Muscle layer of colon (tissue), 2 donors: Measurements from ENCODE around the gene DPY30.

Experiments used
- H3K27ac ChIP-seq: one replicate; pipeline ENCODE4 v1.7.0; 2013; ENCODE audit warnings: low read depth, mild to moderate bottlenecking, low read length, moderate library complexity
- H3K27me3 ChIP-seq, 2 donors: one replicate each; pipeline ENCODE4 v1.7.0; 2013; ENCODE audit warnings: low read length in 2 of 2, mild to moderate bottlenecking in 2 of 2; ENCODE audit not compliant: insufficient read depth in 2 of 2, control insufficient read depth in 1 of 2
- H3K36me3 ChIP-seq: one replicate; pipeline ENCODE4 v1.7.0; 2013; ENCODE audit warnings: mild to moderate bottlenecking, low read length; ENCODE audit not compliant: insufficient read depth
- H3K4me1 ChIP-seq: one replicate; pipeline ENCODE4 v1.7.0; 2013; ENCODE audit warnings: mild to moderate bottlenecking, low read length; ENCODE audit not compliant: insufficient read depth
- H3K4me3 ChIP-seq, 2 donors: one replicate each; pipeline ENCODE4 v1.7.0; 2013; ENCODE audit warnings: low read length in 2 of 2, low read depth in 1 of 2, mild to moderate bottlenecking in 1 of 2, moderate library complexity in 1 of 2
- H3K9ac ChIP-seq: one replicate; pipeline ENCODE4 v1.7.0; 2013; ENCODE audit warnings: low read length
- H3K9me3 ChIP-seq: one replicate; pipeline ENCODE4 v1.7.0; 2013; ENCODE audit warnings: mild to moderate bottlenecking, low read length
- donor health status: abdominal sarcoma.
- donor health status: Adenocarcinoma of cecum.

DPY30 gene

GRCh38 chr2:32007121-32007391, 32.5 kb downstream of the DPY30 start:
- H3K9ac ChIP-seq = no peak overlapping the region
- H3K27ac ChIP-seq = no peak overlapping the region
- no peaks in the 10 kb centered on the region for H3K27me3 ChIP-seq
- no peak overlapping the region for H3K4me3 ChIP-seq
- peaks cover 14% of the 10 kb centered on the region for H3K4me1 ChIP-seq
- H3K9me3 ChIP-seq = no peaks in the 10 kb centered on the region
- no peaks in the 10 kb centered on the region for H3K36me3 ChIP-seq

- Histone ChIP-seq H3K9me3 (no peaks in the 10 kb centered on the region), H3K27ac (no peak overlapping the region), H3K4me3 (no peak overlapping the region), H3K9ac (no peak overlapping the region), H3K4me1 (peaks cover 14% of the 10 kb centered on the region), H3K36me3 (no peaks in the 10 kb centered on the region), H3K27me3 (no peaks in the 10 kb centered on the region)
Measured at GRCh38 chr2:32005371-32005976, 34.1 kb downstream of the DPY30 start.

- no peak overlapping the region for H3K9ac ChIP-seq
- no peak overlapping the region for H3K4me3 ChIP-seq
- peaks cover 14% of the 10 kb centered on the region for H3K4me1 ChIP-seq
- H3K36me3 ChIP-seq = no peaks in the 10 kb centered on the region
- no peaks in the 10 kb centered on the region for H3K9me3 ChIP-seq
- H3K27me3 ChIP-seq = no peaks in the 10 kb centered on the region
- H3K27ac ChIP-seq = no peak overlapping the region
Measured at GRCh38 chr2:32003791-32004190, 35.8 kb downstream of the DPY30 start.

GRCh38 chr2:32002406-32002805, 37.2 kb downstream of the DPY30 start:
- no peaks in the 10 kb centered on the region for H3K36me3 ChIP-seq
- no peaks in the 10 kb centered on the region for H3K9me3 ChIP-seq
- no peak overlapping the region for H3K9ac ChIP-seq
- no peak overlapping the region for H3K4me3 ChIP-seq
- H3K27ac ChIP-seq = no peak overlapping the region
- no peaks in the 10 kb centered on the region for H3K27me3 ChIP-seq
- peaks cover 6% of the 10 kb centered on the region for H3K4me1 ChIP-seq

- Histone ChIP-seq H3K9me3 (no peaks in the 10 kb centered on the region), H3K27me3 (no peaks in the 10 kb centered on the region), H3K4me3 (no peak overlapping the region), H3K4me1 (no peaks in the 10 kb centered on the region), H3K36me3 (no peaks in the 10 kb centered on the region), H3K9ac (no peak overlapping the region), H3K27ac (no peak overlapping the region)
Measured at GRCh38 chr2:31999438-31999837, 40.2 kb downstream of the DPY30 start.

GRCh38 chr2:31998731-31999383, 40.7 kb downstream of the DPY30 start:
- Histone ChIP-seq H3K9me3 (no peaks in the 10 kb centered on the region), H3K4me3 (no peak overlapping the region), H3K4me1 (no peaks in the 10 kb centered on the region), H3K27ac (no peak overlapping the region), H3K9ac (no peak overlapping the region), H3K27me3 (no peaks in the 10 kb centered on the region), H3K36me3 (no peaks in the 10 kb centered on the region)

- Histone ChIP-seq H3K4me3 (no peak overlapping the region), H3K4me1 (no peaks in the 10 kb centered on the region), H3K27ac (no peak overlapping the region), H3K9ac (no peak overlapping the region), H3K9me3 (no peaks in the 10 kb centered on the region), H3K27me3 (no peaks in the 10 kb centered on the region), H3K36me3 (no peaks in the 10 kb centered on the region)
Measured at GRCh38 chr2:31997653-31998052, 42.0 kb downstream of the DPY30 start.

GRCh38 chr2:31996571-31997150, 42.9 kb downstream of the DPY30 start:
- no peak overlapping the region for H3K9ac ChIP-seq
- no peaks in the 10 kb centered on the region for H3K9me3 ChIP-seq
- H3K27ac ChIP-seq = no peak overlapping the region
- H3K4me3 ChIP-seq = no peak overlapping the region
- H3K36me3 ChIP-seq = no peaks in the 10 kb centered on the region
- H3K4me1 ChIP-seq = no peaks in the 10 kb centered on the region
- H3K27me3 ChIP-seq = no peaks in the 10 kb centered on the region

- Histone ChIP-seq H3K4me3 (no peak overlapping the region), H3K27ac (no peak overlapping the region), H3K27me3 (no peaks in the 10 kb centered on the region), H3K36me3 (no peaks in the 10 kb centered on the region), H3K9ac (no peak overlapping the region), H3K4me1 (no peaks in the 10 kb centered on the region), H3K9me3 (no peaks in the 10 kb centered on the region)
Measured at GRCh38 chr2:31992934-31993333, 46.7 kb downstream of the DPY30 start.

GRCh38 chr2:31992025-31992579, 47.5 kb downstream of the DPY30 start:
- Histone ChIP-seq H3K27me3 (no peaks in the 10 kb centered on the region), H3K4me1 (no peaks in the 10 kb centered on the region), H3K9me3 (no peaks in the 10 kb centered on the region), H3K27ac (no peak overlapping the region), H3K4me3 (no peak overlapping the region), H3K9ac (no peak overlapping the region), H3K36me3 (no peaks in the 10 kb centered on the region)

- Histone ChIP-seq H3K4me1 (no peaks in the 10 kb centered on the region), H3K9me3 (no peaks in the 10 kb centered on the region), H3K4me3 (no peak overlapping the region), H3K27me3 (no peaks in the 10 kb centered on the region), H3K36me3 (no peaks in the 10 kb centered on the region), H3K27ac (no peak overlapping the region), H3K9ac (no peak overlapping the region)
Measured at GRCh38 chr2:31989946-31990345, 49.7 kb downstream of the DPY30 start.
